Keratinocyte (primary cell): ENCODE measurements around the gene RAP1GAP.

ENCODE experiments used
- EZH2 ChIP-seq: IDR thresholded peaks from one replicate; pipeline ENCODE4 v1.6.1; 2012; ENCODE audit warnings: inconsistent platforms, mild to moderate bottlenecking, low read length, moderate library complexity
- TF ChIP-seq, protein P1 (sequence below), 3 experiments: IDR thresholded peaks in 1 of 3; conservative IDR thresholded peaks in 1 of 3; optimal IDR thresholded peaks in 1 of 3; 2 replicates in 2 of 3; 3 replicates in 1 of 3; pipeline versions ENCODE3 to v1.5.1; 2011; ENCODE audit warnings: low read length in 3 of 3, mild to moderate bottlenecking in 3 of 3, moderate library complexity in 2 of 3, control low read depth in 1 of 3, inconsistent platforms in 1 of 3; ENCODE audit not compliant: insufficient read depth in 2 of 3; ENCODE audit errors: extremely low read depth in 1 of 3

DNA sequence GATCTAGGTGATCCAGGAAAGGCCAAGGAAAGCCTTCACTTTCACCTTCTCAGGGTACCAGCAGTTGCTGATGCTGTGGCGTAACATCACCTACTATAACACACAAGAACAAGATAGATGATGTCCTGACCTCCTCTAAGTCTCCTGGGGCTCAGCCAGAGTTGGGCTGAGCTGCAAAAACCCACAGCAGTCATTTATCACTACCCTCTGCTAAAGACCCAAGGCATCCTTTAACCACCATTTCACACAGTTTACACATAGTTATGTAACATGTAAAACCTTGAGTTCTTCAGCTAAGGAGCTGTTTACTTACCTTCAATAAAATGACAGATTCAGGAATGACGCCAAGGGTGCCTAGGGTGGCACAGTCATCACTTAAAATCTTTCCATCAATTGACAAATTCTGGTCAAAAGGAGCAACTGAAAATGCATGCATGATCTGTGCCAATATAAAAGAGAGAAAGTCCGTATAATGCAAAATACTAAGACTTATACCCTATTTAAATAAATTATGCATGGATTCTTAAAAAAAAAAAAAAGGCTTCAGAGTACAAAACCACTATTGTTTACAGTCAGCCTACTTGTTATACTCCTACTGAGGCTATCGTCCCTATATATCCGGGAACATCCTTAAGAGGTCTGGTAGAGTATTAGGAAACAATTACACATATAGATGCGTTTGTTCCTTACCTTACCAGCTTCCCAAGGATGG is 20.7 kb upstream of the RAP1GAP start:
- TF ChIP-seq, protein P1, sequence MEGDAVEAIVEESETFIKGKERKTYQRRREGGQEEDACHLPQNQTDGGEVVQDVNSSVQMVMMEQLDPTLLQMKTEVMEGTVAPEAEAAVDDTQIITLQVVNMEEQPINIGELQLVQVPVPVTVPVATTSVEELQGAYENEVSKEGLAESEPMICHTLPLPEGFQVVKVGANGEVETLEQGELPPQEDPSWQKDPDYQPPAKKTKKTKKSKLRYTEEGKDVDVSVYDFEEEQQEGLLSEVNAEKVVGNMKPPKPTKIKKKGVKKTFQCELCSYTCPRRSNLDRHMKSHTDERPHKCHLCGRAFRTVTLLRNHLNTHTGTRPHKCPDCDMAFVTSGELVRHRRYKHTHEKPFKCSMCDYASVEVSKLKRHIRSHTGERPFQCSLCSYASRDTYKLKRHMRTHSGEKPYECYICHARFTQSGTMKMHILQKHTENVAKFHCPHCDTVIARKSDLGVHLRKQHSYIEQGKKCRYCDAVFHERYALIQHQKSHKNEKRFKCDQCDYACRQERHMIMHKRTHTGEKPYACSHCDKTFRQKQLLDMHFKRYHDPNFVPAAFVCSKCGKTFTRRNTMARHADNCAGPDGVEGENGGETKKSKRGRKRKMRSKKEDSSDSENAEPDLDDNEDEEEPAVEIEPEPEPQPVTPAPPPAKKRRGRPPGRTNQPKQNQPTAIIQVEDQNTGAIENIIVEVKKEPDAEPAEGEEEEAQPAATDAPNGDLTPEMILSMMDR (optimal IDR thresholded peaks at IDR 0.05 in 1 of 3, IDR thresholded peaks at IDR 0.05 in 1 of 3, conservative IDR thresholded peaks at IDR 0.05 in 1 of 3; ENCODE audit: extremely low read depth in 1 of 3, insufficient read depth in 2 of 3, low read length in 3 of 3), result no peak
- TF ChIP-seq EZH2, result no peak
